ENCODE measurements around the gene TNNI3K.
A peak's percentile ranks its signal among the peaks of the same experiment; 100 is the strongest.

The TNNI3K gene

DNA sequence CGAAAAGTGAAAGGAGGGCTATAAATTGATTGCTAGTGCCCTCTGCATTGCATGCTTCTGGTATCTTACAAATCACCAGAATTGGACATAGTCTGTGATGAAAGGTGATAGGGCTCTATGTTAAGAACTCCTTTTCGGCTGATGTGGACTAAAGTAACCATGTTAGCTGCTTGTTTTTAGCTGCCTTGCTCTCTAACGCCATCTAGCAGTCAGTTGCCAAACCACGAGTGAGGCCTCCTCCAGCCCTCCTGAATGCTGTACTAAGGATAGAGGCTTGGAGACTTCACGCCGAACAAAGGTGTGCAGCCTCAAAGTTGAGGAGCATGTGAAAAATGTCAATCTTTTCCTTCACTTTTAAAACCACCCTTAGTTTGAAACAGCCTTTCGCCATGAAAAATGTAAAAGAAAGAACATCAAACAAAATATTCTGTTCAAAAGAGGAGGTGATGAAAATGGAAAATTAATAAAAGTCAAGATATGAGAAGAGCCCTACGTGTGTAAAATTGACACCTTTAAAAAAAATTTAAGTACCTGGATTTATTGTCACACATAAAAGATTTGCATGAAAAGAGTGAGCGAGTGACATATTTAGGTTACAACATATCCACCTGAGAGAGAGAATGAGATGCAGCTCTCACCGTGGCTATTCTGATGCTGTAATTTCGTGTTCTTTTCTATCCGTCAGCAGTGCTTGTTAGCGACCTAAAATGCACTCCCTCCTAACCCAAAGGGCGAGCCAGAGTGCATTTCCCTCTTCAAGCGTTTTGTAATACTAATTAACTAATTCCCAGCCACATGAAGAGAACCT lies 269.1 kb downstream of the TNNI3K start:
- Histone ChIP-seq H3K9ac (ENCODE audit: low read length) (no peak overlapping the region), H3K4me3 (ENCODE audit: low read length) (no peak overlapping the region), H3K36me3 (replicated peaks; ENCODE audit: insufficient read depth, low read length) (no peaks in the 10 kb centered on the region), H3K4me1 (ENCODE audit: low read length) (no peaks in the 10 kb centered on the region), H4K20me1 (ENCODE audit: insufficient read depth, low read length) (no peaks in the 10 kb centered on the region), H3K27ac (ENCODE audit: low read length) (no peak overlapping the region), H2AFZ (ENCODE audit: low read length) (no peak overlapping the region), H3K79me2 (ENCODE audit: low read length) (no peaks in the 10 kb centered on the region), H3F3A (ENCODE audit: insufficient read depth, low read length) (no peaks in the 10 kb centered on the region), H3K4me2 (ENCODE audit: low read depth, low read length) (no peak overlapping the region), H3K9me2 (replicated peaks; ENCODE audit: insufficient read depth, low read length) (no peaks in the 10 kb centered on the region), H3K27me3 (replicated peaks; ENCODE audit: insufficient read depth, low read length) (no peaks in the 10 kb centered on the region), H3K9me3 (replicated peaks; ENCODE audit: insufficient read depth, low read length) (no peaks in the 10 kb centered on the region)
- TF ChIP-seq EZH2phosphoT487 (IDR thresholded peaks at IDR 0.05; ENCODE audit: low read length) (no peak), EZH2 (optimal IDR thresholded peaks at IDR 0.05; ENCODE audit: low read depth, low read length) (no peak)
- TF ChIP-seq, protein P1, sequence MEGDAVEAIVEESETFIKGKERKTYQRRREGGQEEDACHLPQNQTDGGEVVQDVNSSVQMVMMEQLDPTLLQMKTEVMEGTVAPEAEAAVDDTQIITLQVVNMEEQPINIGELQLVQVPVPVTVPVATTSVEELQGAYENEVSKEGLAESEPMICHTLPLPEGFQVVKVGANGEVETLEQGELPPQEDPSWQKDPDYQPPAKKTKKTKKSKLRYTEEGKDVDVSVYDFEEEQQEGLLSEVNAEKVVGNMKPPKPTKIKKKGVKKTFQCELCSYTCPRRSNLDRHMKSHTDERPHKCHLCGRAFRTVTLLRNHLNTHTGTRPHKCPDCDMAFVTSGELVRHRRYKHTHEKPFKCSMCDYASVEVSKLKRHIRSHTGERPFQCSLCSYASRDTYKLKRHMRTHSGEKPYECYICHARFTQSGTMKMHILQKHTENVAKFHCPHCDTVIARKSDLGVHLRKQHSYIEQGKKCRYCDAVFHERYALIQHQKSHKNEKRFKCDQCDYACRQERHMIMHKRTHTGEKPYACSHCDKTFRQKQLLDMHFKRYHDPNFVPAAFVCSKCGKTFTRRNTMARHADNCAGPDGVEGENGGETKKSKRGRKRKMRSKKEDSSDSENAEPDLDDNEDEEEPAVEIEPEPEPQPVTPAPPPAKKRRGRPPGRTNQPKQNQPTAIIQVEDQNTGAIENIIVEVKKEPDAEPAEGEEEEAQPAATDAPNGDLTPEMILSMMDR (IDR thresholded peaks at IDR 0.05; ENCODE audit: low read length) = peak; percentile 78
- DNase-seq = peak; percentile 62

DNA sequence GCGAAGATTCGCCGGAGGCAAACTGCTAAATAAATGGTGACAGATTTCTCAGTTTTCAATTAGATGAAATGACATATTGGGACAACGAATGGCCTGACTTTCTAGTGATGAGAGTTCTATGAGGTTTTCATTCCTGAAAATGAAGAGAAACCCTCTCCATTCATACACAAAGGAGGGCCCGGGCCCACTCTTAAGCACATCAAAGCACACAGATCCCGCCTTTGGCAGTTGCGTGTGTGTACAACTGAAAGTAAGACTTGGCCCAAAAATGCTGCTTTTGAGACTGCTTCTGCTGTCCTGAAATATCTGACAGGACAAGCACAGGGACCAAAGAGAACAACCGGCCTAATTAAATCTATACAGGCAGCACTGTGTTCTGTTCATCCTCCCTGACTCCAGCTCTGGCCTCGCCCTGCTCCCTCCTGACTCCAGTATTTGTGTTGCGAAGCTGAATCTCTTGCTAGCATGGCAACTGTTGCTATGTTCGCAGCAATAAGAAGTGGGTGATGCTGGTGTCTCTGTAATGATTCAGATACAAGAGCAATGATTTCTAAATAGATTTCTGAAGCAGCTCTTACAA lies 269.8 kb downstream of the TNNI3K start:
- Histone ChIP-seq H3K79me2 (ENCODE audit: low read length) (no peaks in the 10 kb centered on the region), H3K4me3 (ENCODE audit: low read length) (no peak overlapping the region), H3K4me1 (ENCODE audit: low read length) (no peaks in the 10 kb centered on the region), H3K9ac (ENCODE audit: low read length) (no peak overlapping the region), H3K4me2 (ENCODE audit: low read depth, low read length) (no peak overlapping the region), H3K27ac (ENCODE audit: low read length) (no peak overlapping the region), H3K9me2 (replicated peaks; ENCODE audit: insufficient read depth, low read length) (no peaks in the 10 kb centered on the region), H3K9me3 (replicated peaks; ENCODE audit: insufficient read depth, low read length) (no peaks in the 10 kb centered on the region), H3K36me3 (replicated peaks; ENCODE audit: insufficient read depth, low read length) (no peaks in the 10 kb centered on the region), H2AFZ (ENCODE audit: low read length) (no peak overlapping the region), H3K27me3 (replicated peaks; ENCODE audit: insufficient read depth, low read length) (no peaks in the 10 kb centered on the region), H3F3A (ENCODE audit: insufficient read depth, low read length) (no peaks in the 10 kb centered on the region), H4K20me1 (ENCODE audit: insufficient read depth, low read length) (no peaks in the 10 kb centered on the region)
- DNase-seq = no peak
- no peak for TF ChIP-seq EZH2phosphoT487 (IDR thresholded peaks at IDR 0.05; ENCODE audit: low read length)
- TF ChIP-seq, protein P1 (IDR thresholded peaks at IDR 0.05; ENCODE audit: low read length) = no peak
- no peak for TF ChIP-seq EZH2 (optimal IDR thresholded peaks at IDR 0.05; ENCODE audit: low read depth, low read length)

DNA sequence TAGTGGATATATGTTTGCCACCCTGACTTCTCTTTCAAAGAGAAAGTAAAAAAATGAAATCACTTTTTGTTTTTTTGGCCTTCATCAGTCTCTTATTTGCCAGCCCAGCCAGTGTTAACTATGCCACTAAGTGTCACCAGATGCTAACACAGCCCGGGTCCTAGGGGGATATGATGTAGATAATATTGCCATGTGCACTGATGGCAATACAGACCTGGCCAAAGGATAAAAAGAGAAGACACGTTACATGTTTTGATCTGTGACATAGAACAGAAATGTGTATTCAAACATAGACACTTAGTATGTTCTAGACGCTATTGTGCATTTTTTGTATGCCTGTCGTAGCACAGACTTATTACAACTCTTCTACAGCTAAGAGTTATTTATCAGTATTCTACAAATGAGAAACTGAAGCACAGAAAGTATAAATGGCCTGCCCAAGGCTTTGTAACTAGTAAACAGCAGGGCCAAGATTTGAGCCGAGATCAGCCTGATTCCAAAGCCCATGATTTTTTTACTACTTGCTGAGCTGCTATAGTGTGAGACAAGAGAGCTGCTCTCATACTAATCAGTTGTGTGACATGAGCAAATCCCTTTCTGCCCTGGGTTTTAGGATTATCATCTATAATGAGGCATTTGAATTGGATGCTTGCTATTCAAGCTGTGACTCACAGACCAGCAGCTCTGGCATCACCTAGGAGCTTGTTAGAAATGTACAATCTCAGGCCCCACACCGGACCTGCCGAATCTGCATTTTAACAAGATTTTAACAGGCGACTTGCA lies 270.9 kb downstream of the TNNI3K start:
- DNase-seq = no peak
- H3K79me2 ChIP-seq (ENCODE audit: low read length) = no peaks in the 10 kb centered on the region
- H3K4me1 ChIP-seq (ENCODE audit: low read length) = no peaks in the 10 kb centered on the region
- no peak overlapping the region for H3K4me2 ChIP-seq (ENCODE audit: low read depth, low read length)
- H3F3A ChIP-seq (ENCODE audit: insufficient read depth, low read length) = no peaks in the 10 kb centered on the region
- H3K27ac ChIP-seq (ENCODE audit: low read length) = no peak overlapping the region
- H3K9me2 ChIP-seq (replicated peaks; ENCODE audit: insufficient read depth, low read length) = no peaks in the 10 kb centered on the region
- no peak overlapping the region for H2AFZ ChIP-seq (ENCODE audit: low read length)
- H4K20me1 ChIP-seq (ENCODE audit: insufficient read depth, low read length) = no peaks in the 10 kb centered on the region
- H3K9me3 ChIP-seq (replicated peaks; ENCODE audit: insufficient read depth, low read length) = no peaks in the 10 kb centered on the region
- no peak overlapping the region for H3K4me3 ChIP-seq (ENCODE audit: low read length)
- H3K9ac ChIP-seq (ENCODE audit: low read length) = no peak overlapping the region
- no peaks in the 10 kb centered on the region for H3K27me3 ChIP-seq (replicated peaks; ENCODE audit: insufficient read depth, low read length)
- TF ChIP-seq, protein P1 (IDR thresholded peaks at IDR 0.05; ENCODE audit: low read length) = no peak
- TF ChIP-seq EZH2 (optimal IDR thresholded peaks at IDR 0.05; ENCODE audit: low read depth, low read length) = no peak
- TF ChIP-seq EZH2phosphoT487 (IDR thresholded peaks at IDR 0.05; ENCODE audit: low read length) = no peak
- H3K36me3 ChIP-seq (replicated peaks; ENCODE audit: insufficient read depth, low read length) = no peaks in the 10 kb centered on the region
